C1 segment of cervical spinal cord (tissue), 14 donors: ENCODE data around the gene REPIN1.

Experiments
- DNase-seq, 14 donors: peaks; one replicate each; lab custom pipeline; 2025; lab: John Stamatoyannopoulos, UW

Gene REPIN1

DNA sequence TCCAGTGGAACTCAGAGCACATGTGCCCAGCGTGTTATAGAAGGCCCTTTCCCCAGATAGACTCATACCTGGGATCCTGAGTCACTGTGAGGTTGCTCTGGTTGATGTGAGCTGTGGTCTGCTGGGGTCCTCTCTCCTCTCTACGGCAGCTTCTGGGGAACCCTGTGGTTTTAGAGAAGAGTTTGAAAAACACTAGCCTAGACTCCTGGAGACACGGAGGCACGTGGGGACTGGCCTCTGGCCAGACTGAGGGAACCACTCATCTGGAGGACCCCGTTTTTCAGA, 20.9 kb downstream of the REPIN1 start:
- no peak for DNase-seq

GRCh38 chr7:150390205-150390604, 21.6 kb downstream of the REPIN1 start:
- no peak for DNase-seq

GRCh38 chr7:150393325-150393724, 24.7 kb downstream of the REPIN1 start:
- DNase-seq: no peak

- DNase-seq: no peak
Observed at GRCh38 chr7:150396426-150396825, 27.8 kb downstream of the REPIN1 start.

DNA sequence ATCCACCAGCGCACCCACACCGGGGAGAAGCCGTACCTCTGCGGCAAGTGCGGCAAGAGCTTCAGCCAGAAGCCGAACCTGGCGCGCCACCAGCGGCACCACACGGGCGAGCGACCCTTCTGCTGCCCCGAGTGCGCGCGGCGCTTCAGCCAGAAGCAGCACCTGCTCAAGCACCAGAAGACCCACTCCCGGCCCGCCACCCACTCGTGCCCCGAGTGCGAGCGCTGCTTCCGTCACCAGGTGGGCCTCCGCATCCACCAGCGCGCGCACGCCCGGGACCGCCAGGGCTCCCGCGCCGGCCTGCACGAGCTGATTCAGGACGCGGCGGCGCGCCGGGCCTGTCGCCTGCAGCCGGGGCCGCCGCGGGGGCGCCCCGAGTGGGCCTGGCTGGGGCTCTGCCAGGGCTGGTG, 28.2 kb downstream of the REPIN1 start:
- DNase-seq: no peak

GRCh38 chr7:150397346-150398107, 28.9 kb downstream of the REPIN1 start:
- no peak for DNase-seq

DNA sequence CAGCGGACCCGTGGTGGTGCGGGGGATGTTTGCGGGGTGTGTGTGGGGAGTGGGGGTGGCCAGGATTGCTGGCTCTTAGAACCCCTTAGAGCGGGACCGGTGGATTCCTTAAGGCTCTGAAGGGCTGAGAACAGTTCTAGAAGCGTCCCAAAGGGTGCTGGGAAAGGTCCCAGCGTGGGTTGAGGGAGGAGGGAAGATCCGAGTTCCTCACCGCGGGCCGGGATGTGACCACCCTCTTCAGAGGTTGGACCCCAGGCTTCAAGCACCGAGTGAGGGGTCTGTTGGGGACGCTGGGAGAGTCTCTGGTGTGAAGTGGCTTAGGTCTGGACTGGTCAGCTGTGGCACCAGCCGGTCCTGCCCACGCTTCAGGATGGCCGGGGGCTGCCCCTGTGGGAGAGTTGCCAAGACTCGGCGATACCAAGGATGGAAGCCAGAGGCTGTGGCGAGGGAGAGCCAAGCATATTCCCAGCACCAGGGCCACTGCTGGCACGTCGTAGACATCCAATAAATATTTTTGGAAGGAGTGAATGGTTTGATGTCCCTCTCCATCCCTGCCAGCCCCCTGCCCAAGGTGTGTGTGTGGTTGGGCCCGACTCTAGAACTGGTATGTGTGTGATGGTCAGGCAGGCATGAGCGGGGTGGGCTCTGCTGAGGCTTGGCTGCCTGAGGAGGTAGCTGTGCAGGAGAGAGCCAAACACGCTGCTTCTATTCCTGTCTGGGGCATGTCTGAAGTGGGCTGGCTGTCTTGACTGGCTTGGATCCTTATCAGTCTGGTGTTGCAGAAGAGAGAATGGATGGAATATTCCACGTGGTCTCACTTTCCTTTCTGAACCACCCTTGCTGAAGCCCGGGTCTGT, 29.7 kb downstream of the REPIN1 start:
- no peak for DNase-seq

DNA sequence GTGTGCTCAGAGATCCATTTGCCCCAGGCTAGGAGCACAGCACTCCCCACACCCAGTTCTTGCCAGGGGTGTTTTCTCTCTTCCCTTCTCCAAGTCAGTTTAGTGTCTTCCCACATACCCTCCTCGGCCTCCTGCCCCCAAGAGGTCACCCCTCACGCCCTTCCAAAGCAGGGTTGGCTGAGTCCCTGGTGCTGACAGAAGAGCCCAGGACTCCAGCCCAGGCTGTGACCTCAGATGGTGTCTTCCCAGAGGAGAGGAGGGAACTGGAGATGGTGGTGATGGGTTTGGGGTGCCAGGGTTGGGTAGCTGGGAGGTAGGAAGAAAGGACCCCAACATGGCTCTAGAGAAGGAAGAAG, 30.3 kb downstream of the REPIN1 start:
- no peak for DNase-seq

- no peak for DNase-seq
Observed at GRCh38 chr7:150399421-150400007, 30.9 kb downstream of the REPIN1 start.

- no peak for DNase-seq
Observed at GRCh38 chr7:150400008-150400787, 31.6 kb downstream of the REPIN1 start.

- DNase-seq: no peak
Observed at GRCh38 chr7:150400788-150401423, 32.3 kb downstream of the REPIN1 start.

GRCh38 chr7:150401424-150401790, 32.8 kb downstream of the REPIN1 start:
- DNase-seq: no peak

DNA sequence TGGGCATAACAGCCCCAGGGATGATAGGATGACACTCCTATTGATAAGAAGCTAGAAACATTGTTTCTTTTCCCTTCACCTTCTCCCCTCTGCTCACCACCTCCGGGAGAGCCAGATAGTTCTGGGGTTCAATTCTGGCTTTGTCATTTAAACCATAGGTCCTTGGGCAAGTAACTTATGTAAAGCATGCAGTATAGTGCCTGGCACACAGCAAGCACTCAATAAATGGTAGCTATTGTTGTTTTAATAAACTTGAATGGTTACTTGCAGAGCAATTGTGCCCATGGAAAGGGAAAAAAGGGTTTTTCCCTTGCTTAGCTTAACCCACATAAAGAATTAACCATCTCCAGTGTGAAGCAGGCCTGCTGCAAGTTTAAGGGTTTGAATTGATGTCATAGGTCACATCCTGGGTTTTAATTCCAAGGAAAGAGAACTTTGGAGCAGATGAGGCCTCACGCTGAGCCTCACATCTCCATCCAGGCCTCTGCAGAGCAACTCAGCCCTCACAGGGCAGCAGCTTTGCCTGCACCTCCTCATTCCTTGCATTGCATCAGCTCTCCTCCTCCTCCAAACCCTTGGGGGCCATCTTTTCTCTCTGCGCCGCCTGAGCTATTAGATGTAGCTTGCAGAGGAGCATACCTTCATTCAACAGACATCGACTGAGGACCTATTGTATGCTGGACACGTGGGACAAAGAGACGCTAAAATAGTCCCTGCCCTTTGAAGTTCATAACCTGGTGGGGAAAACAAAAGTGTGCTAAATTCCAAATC, 33.4 kb downstream of the REPIN1 start:
- DNase-seq: no peak

GRCh38 chr7:150402671-150403321, 34.2 kb downstream of the REPIN1 start:
- no peak for DNase-seq

DNA sequence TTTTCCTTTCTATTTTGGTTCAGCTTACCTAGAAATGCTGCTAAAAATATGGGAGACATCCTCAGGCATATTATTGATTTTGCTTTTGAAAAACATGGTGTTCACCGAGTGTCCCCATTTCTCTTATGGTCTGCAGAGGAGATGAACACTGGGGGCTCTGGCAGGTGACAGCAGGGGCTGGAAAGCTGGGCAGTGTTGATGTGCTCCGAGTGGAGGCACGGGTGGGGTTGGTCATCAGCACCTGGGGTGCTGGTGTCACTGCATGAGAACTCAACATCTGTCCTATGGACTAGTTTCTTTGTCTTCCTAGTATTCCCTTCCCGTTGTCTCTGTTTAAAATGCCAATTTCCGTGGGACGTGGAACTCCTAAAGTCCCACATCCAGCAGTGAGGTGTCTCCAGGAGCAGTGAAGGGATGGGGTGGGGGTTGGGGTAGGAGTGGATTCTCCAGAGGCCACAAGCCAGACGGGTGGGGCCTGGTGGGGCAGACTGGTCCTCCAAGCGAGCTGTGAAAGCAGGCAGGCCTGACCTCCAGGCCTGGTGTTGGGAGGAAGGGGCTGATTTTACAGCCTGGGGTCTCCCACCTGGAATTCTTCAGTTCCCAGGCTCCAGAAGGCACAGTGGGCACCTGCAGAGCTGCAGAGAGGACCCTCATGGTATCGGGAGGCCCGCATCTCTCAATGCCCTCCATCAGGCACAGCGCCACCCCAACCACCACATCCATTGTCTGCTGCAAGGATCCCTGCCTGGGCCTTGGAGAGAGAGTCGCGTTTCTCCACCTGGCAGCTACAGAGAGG, 35.0 kb downstream of the REPIN1 start:
- DNase-seq: no peak

DNA sequence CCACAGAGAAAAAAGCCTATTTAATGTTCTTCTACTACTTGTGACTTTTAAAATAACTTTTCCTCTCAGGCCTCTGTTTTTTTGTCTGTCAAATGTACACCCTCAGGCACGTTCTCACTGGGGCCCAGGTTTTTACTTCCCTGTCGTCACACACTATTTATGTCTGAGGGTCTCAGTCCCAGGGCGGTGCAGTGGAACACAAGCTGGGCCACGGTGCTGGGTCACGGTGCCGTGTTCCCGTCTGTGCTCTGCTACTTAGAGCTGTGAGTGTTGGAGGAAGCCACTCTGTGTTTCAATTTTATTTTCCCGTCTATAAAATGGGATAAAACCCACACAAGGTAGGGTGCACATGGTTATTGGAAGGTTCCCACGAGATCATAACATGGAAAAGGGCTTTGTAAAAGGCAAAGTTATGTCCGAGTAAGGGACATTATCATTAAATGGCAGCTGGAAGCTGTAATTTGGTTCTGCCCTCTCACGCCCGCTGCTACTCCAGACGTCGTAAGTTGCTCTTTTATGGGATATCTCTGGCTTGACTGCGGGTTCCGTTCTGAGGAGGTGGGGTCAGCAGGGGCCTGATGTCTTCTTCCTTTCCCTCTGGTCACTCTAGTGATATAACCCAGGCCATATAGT, 35.7 kb downstream of the REPIN1 start:
- DNase-seq: no peak

- DNase-seq: peak in 13 of 14 donors; percentile 61 to 90 (median 82)
Observed at GRCh38 chr7:150404805-150405583, 36.4 kb downstream of the REPIN1 start.
